H1 (cell line): ENCODE data around the gene PBX2. TPM values are rescaled to one million over a fixed set of nuclear protein-coding genes. Genes with fewer than 3 reads are reported as not detected.
A peak's percentile ranks its signal among the peaks of the same experiment; 100 is the strongest.

Experiments
- CTCF ChIA-PET: fragments of 300-600 bp; sonication (Branson Sonifier 250); formaldehyde crosslinking; loops from one replicate; lab custom pipeline; 2021; ENCODE audit not compliant: partially characterized antibody; lab: Charles Lee
- POLR2A ChIA-PET: fragments of 300-600 bp; sonication (Branson Sonifier 250); formaldehyde crosslinking; loops from one replicate; lab custom pipeline; 2021; ENCODE audit warnings: inconsistent platforms; ENCODE audit not compliant: partially characterized antibody; lab: Charles Lee
- DNase-seq, 2 experiments: peaks; one replicate each; pipeline versions ENCODE4 v3.0.0 to v3.0.0-alpha.2; 2010 to 2022; ENCODE audit warnings: low spot score in 2 of 2, low read depth in 1 of 2, mixed read lengths in 1 of 2
- FAIRE-seq: peaks from 2 replicates; lab custom pipeline; 2011; peaks lifted over from hg19 to GRCh38; lab: Jason Lieb, UNC
- H2AFZ ChIP-seq: 2 replicates; pipeline ENCODE4 v1.8.1; 2012; ENCODE audit warnings: low read length, inconsistent platforms
- H2AK5ac ChIP-seq: 2 replicates; pipeline ENCODE4 v1.6.1; 2013; ENCODE audit warnings: low read depth, low read length
- H2BK120ac ChIP-seq: replicated peaks from 2 replicates; pipeline ENCODE3; 2013; ENCODE audit warnings: low read depth, low read length, inconsistent platforms
- H2BK12ac ChIP-seq: 2 replicates; pipeline ENCODE4 v1.6.1; 2013; ENCODE audit warnings: low read depth, low read length
- H2BK15ac ChIP-seq: 2 replicates; pipeline ENCODE4 v1.6.1; 2013; ENCODE audit warnings: low read length
- H2BK20ac ChIP-seq: 2 replicates; pipeline ENCODE4 v1.6.1; 2013; ENCODE audit warnings: low read length
- H2BK5ac ChIP-seq: 2 replicates; pipeline ENCODE4 v1.6.1; 2013; ENCODE audit warnings: low read depth, low read length
- H3K14ac ChIP-seq: 2 replicates; pipeline ENCODE4 v1.6.1; 2013; ENCODE audit warnings: inconsistent platforms; ENCODE audit not compliant: insufficient read length
- H3K18ac ChIP-seq: 2 replicates; pipeline ENCODE4 v1.6.1; 2013; ENCODE audit warnings: low read length; ENCODE audit errors: extremely low read depth
- H3K23ac ChIP-seq: 2 replicates; pipeline ENCODE4 v1.6.1; 2013; ENCODE audit warnings: inconsistent platforms; ENCODE audit not compliant: insufficient read length
- H3K23me2 ChIP-seq: 2 replicates; pipeline ENCODE4 v1.6.1; 2013; ENCODE audit warnings: low read depth, low read length
- H3K27ac ChIP-seq: 2 replicates; pipeline ENCODE4 v1.6.1; 2011; ENCODE audit warnings: low read depth, low read length, inconsistent platforms
- H3K27me3 ChIP-seq, 4 experiments: replicated peaks in 1 of 4; 1 replicate in 1 of 4; 2 replicates in 3 of 4; pipeline versions ENCODE4 v1.6.1 to v1.8.1; 2011 to 2013; ENCODE audit warnings: low read length in 3 of 4, mild to moderate bottlenecking in 3 of 4, inconsistent platforms in 2 of 4, mixed read lengths in 2 of 4, moderate library complexity in 1 of 4; ENCODE audit not compliant: control insufficient read depth in 3 of 4, insufficient read depth in 3 of 4; ENCODE audit errors: extremely low read depth in 1 of 4
- H3K36me3 ChIP-seq, 4 experiments: 2 replicates each; pipeline versions ENCODE4 v1.6.1 to v1.8.1; 2011 to 2013; ENCODE audit warnings: mild to moderate bottlenecking in 4 of 4, low read length in 3 of 4, moderate library complexity in 2 of 4, control low read depth in 1 of 4, inconsistent platforms in 1 of 4; ENCODE audit not compliant: insufficient read depth in 4 of 4, control insufficient read depth in 2 of 4
- H3K4ac ChIP-seq: replicated peaks from 2 replicates; pipeline ENCODE3; 2013; ENCODE audit warnings: low read length, low read depth, mixed read lengths, inconsistent platforms; ENCODE audit not compliant: insufficient read length
- H3K4me1 ChIP-seq, 4 experiments: replicated peaks in 1 of 4; 1 replicate in 1 of 4; 2 replicates in 3 of 4; pipeline versions ENCODE4 v1.6.1 to v1.8.1; 2011 to 2013; ENCODE audit warnings: low read length in 3 of 4, inconsistent platforms in 2 of 4, mixed read lengths in 1 of 4; ENCODE audit not compliant: insufficient read depth in 4 of 4, control insufficient read depth in 3 of 4
- H3K4me2 ChIP-seq, 2 experiments: 2 replicates each; pipeline versions ENCODE4 v1.6.1 to v1.8.1; 2011 to 2013; ENCODE audit warnings: low read depth in 2 of 2, low read length in 2 of 2, control low read depth in 1 of 2, inconsistent platforms in 1 of 2, mild to moderate bottlenecking in 1 of 2; ENCODE audit not compliant: insufficient read depth in 1 of 2
- H3K4me3 ChIP-seq, 4 experiments: fragments of 200-600, 300-600 bp in 1 of 4; sonication (generic), shearing (Covaris generic), sonication (Bioruptor Twin) in 1 of 4; 2 replicates each; pipeline versions ENCODE4 v1.5.1 to v1.8.1; 2011 to 2016; ENCODE audit warnings: low read length in 4 of 4, low read depth in 3 of 4, control low read depth in 2 of 4, inconsistent platforms in 2 of 4, mild to moderate bottlenecking in 2 of 4, mixed read lengths in 1 of 4, moderate library complexity in 1 of 4; ENCODE audit not compliant: insufficient read depth in 2 of 4; ENCODE audit errors: extremely low read depth in 1 of 4
- H3K56ac ChIP-seq: replicated peaks from 2 replicates; pipeline ENCODE3; 2013; ENCODE audit warnings: low read depth, mild to moderate bottlenecking, mixed read lengths, low read length, inconsistent platforms; ENCODE audit not compliant: insufficient read length
- H3K79me1 ChIP-seq: 2 replicates; pipeline ENCODE4 v1.6.1; 2013; ENCODE audit warnings: low read depth, low read length, control low read depth
- H3K79me2 ChIP-seq, 2 experiments: 2 replicates each; pipeline versions ENCODE4 v1.6.1 to v1.8.1; 2012 to 2013; ENCODE audit warnings: low read length in 2 of 2, mild to moderate bottlenecking in 2 of 2, inconsistent platforms in 1 of 2; ENCODE audit not compliant: insufficient read depth in 2 of 2, control insufficient read depth in 1 of 2
- H3K9ac ChIP-seq, 4 experiments: replicated peaks in 1 of 4; 1 replicate in 1 of 4; 2 replicates in 3 of 4; pipeline versions ENCODE4 v1.6.1 to v1.8.1; 2011 to 2013; ENCODE audit warnings: low read depth in 3 of 4, low read length in 3 of 4, control low read depth in 2 of 4, mild to moderate bottlenecking in 2 of 4, moderate library complexity in 2 of 4, inconsistent platforms in 1 of 4; ENCODE audit errors: extremely low read depth in 1 of 4
- H3K9me3 ChIP-seq, 2 experiments: 2 replicates each; pipeline versions ENCODE4 v1.6.1 to v1.8.1; 2012 to 2013; ENCODE audit warnings: mild to moderate bottlenecking in 2 of 2, moderate library complexity in 2 of 2, control low read depth in 1 of 2, inconsistent platforms in 1 of 2, low read depth in 1 of 2, low read length in 1 of 2, mixed read lengths in 1 of 2; ENCODE audit not compliant: insufficient read depth in 2 of 2
- H4K20me1 ChIP-seq, 2 experiments: replicated peaks in 1 of 2; 2 replicates each; pipeline versions ENCODE3 to v1.8.1; 2011 to 2013; ENCODE audit warnings: inconsistent platforms in 2 of 2, low read length in 2 of 2, mild to moderate bottlenecking in 1 of 2; ENCODE audit not compliant: insufficient read depth in 2 of 2, control insufficient read depth in 1 of 2
- H4K5ac ChIP-seq: 2 replicates; pipeline ENCODE4 v1.6.1; 2013; ENCODE audit warnings: low read length, low read depth, mixed read lengths, inconsistent platforms; ENCODE audit not compliant: insufficient read length
- H4K8ac ChIP-seq: 2 replicates; pipeline ENCODE4 v1.8.0; 2013; ENCODE audit warnings: mild to moderate bottlenecking, moderate library complexity, low read length, inconsistent platforms; ENCODE audit not compliant: insufficient read depth; ENCODE audit errors: extremely low read depth
- H4K91ac ChIP-seq: replicated peaks from 2 replicates; pipeline ENCODE3; 2013; ENCODE audit warnings: low read length, mixed read lengths, inconsistent platforms; ENCODE audit not compliant: insufficient read length
- CHD2 ChIP-seq: IDR thresholded peaks from 2 replicates; pipeline ENCODE4 v1.6.1; 2012; ENCODE audit warnings: low read length, improper control_type of control experiment
- EGR1 ChIP-seq: IDR thresholded peaks from 2 replicates; pipeline ENCODE4 v1.6.1; 2011; ENCODE audit warnings: low read depth, low read length, borderline replicate concordance
- JUN ChIP-seq: IDR thresholded peaks from 2 replicates; pipeline ENCODE4 v1.6.1; 2011; ENCODE audit warnings: low read depth, mild to moderate bottlenecking, improper control_type of control experiment, low read length
- SIN3A ChIP-seq, 2 experiments: IDR thresholded peaks in 1 of 2; conservative IDR thresholded peaks in 1 of 2; 2 replicates each; pipeline ENCODE4 v1.6.1; 2011 to 2012; ENCODE audit warnings: low read length in 2 of 2, improper control_type of control experiment in 1 of 2, low read depth in 1 of 2, mild to moderate bottlenecking in 1 of 2
- SP1 ChIP-seq: IDR thresholded peaks from 2 replicates; pipeline ENCODE4 v1.6.1; 2011; ENCODE audit warnings: low read depth, low read length
- SP2 ChIP-seq: IDR thresholded peaks from 2 replicates; pipeline ENCODE4 v1.6.1; 2012; ENCODE audit warnings: mild to moderate bottlenecking, low read length, inconsistent platforms
- YY1 ChIP-seq: IDR thresholded peaks from 2 replicates; pipeline ENCODE4 v1.6.1; 2011; ENCODE audit warnings: low read depth, mild to moderate bottlenecking, low read length
- WGBS, 2 experiments: shearing (Covaris generic) in 1 of 2; methylation state at CpG; one replicate each; pipeline versions ENCODE4 v1.1.6 to v1.1.7; 2013 to 2015; ENCODE audit warnings: low lambda C conversion rate in 2 of 2, mixed read lengths in 2 of 2, inconsistent platforms in 1 of 2, low coverage in 1 of 2, missing lambda C conversion rate in 1 of 2; ENCODE audit not compliant: insufficient replicate concordance in 2 of 2, insufficient coverage in 1 of 2, insufficient read length in 1 of 2; ENCODE audit errors: extremely low coverage in 1 of 2, missing lambda C conversion rate in 1 of 2; 5-methylcytosine and 5-hydroxymethylcytosine counted together
- long read RNA-seq, 2 experiments: library from RNA in 1 of 2; library from capped mRNA in 1 of 2; stranded (forward); transcript quantifications; one replicate each; pipeline ENCODE4 v2.0.0, GENCODE V29; 2021; ENCODE audit warnings: inconsistent platforms in 1 of 2
- polyA minus RNA-seq, 3 experiments: library from RNA; depleted of rRNA, polyadenylated mRNA; stranded (reverse); fragments of >200 nt; gene quantifications; 1 replicate in 2 of 3; 2 replicates in 1 of 3; pipeline ENCODE4 v1.2.3, GENCODE V29; 2011
- polyA plus RNA-seq, 7 experiments: library from polyadenylated mRNA; depleted of rRNA in 3 of 7; stranded (reverse) in 5 of 7; unstranded in 2 of 7; fragments of >200 nt in 5 of 7; fragments of 200-250 nt in 2 of 7; gene quantifications; 1 replicate in 5 of 7; 2 replicates in 1 of 7; 4 replicates in 1 of 7; pipeline versions ENCODE4 v1.2.1 to v1.2.3, GENCODE V29; 2011 to 2013; ENCODE audit warnings: missing spikeins in 2 of 7, mixed read lengths in 2 of 7
- total RNA-seq: library from RNA; stranded (reverse); fragmentation: NEBNext Ultra II Directional; extraction: Animal tissue kit (Norgen Biotek cat#: 25700); gene quantifications from 2 replicates; pipeline ENCODE4 v1.2.1, GENCODE V29; 2021

The PBX2 gene
- 130 and 133 TPM in 2 replicates for total RNA-seq
- polyA plus RNA-seq (2011; rRNA removed) = 102 and 109 TPM in 2 replicates
- 124 TPM for polyA plus RNA-seq (2011; cell fraction: cytosol; rRNA removed)
- 287 TPM for polyA plus RNA-seq (2011; cell fraction: nucleus; rRNA removed)
- 114 to 152 TPM (median 137 TPM) in 4 replicates for polyA plus RNA-seq (2012, experiment 1 of 2)
- polyA plus RNA-seq (2012, experiment 2 of 2) = 73.3 TPM
- polyA plus RNA-seq (2013, experiment 1 of 2) = 77.2 TPM
- 72.5 TPM for polyA plus RNA-seq (2013, experiment 2 of 2)
- 105 and 121 TPM in 2 replicates for polyA minus RNA-seq (2011; rRNA and poly(A)+ RNA removed)
- polyA minus RNA-seq (2011; cell fraction: cytosol; rRNA and poly(A)+ RNA removed) = 63.4 TPM
- polyA minus RNA-seq (2011; cell fraction: nucleus; rRNA and poly(A)+ RNA removed) = 68.9 TPM
- long read RNA-seq, experiment 1, transcript PBX2-201 (9 exons, 3,205 nt) = major isoform, 15 of 41 reads
- long read RNA-seq, experiment 1, partial matches to known transcripts = 22 of 41 reads
- long read RNA-seq, experiment 1, other reads (novel, unspliced or antisense) = 2 of 41 reads
- long read RNA-seq, experiment 2, partial matches to known transcripts = 0 of 2 reads
- long read RNA-seq, experiment 2, other reads (novel, unspliced or antisense) = 2 of 2 reads

GRCh38 chr6:32190054-32190851 lies at the start of gene PBX2:
TSS of gene PBX2 (minus strand) at chr6:32190202. CDS start at chr6:32189915, 287 bp downstream.
- TF ChIP-seq SP1 (peak; percentile 93), SP2 (no peak), EGR1 (peak; percentile 63; the same call in 1 of the 2 replicates), SIN3A (conservative IDR thresholded peaks at IDR 0.05 in 1 of 2, IDR thresholded peaks at IDR 0.05 in 1 of 2; ENCODE audit: low read depth in 1 of 2, low read length in 2 of 2) (peak in 1 of 2 experiments; percentile 84; a peak in 2 of 4 replicates), JUN (no peak), YY1 (no peak), CHD2 (peak; percentile 37; the same call in 1 of the 2 replicates)
- Histone ChIP-seq H2BK120ac (peak within 1 kb of the TSS; percentile 50), H3K4ac (peak within 1 kb of the TSS; percentile 80), H3K4me3 (peak within 1 kb of the TSS; percentile 30 to 87 (median 64)), H2AK5ac (peak within 1 kb of the TSS; percentile 17; the same call in 1 of the 2 replicates), H3K56ac (no peak within 1 kb of the TSS), H2BK15ac (peak within 1 kb of the TSS; percentile 67; the same call in 1 of the 2 replicates), H2BK5ac (peak within 1 kb of the TSS; percentile 55; the same call in 1 of the 2 replicates), H4K5ac (peak within 1 kb of the TSS; percentile 0), H3K4me1 (peaks cover 8 to 36% (median 18%) of the 10 kb centered on the region in 4 experiments), H4K8ac (no peak within 1 kb of the TSS; the same call in 1 of the 2 replicates), H3K27me3 (no peaks in the 10 kb centered on the region), H3K9me3 (no peaks in the 10 kb centered on the region), H4K20me1 (peaks cover 0 to 3% of the 10 kb centered on the region in 2 experiments), H4K91ac (peak within 1 kb of the TSS; percentile 20), H3K79me1 (peaks cover 2% of the 10 kb centered on the region; the same call in 1 of the 2 replicates), H3K18ac (peak within 1 kb of the TSS; percentile 75), H2BK12ac (peak within 1 kb of the TSS; percentile 92; the same call in 1 of the 2 replicates), H3K9ac (peak within 1 kb of the TSS; percentile 38 to 80 (median 60); a peak in 6 of 7 replicates), H3K23me2 (peaks cover 8% of the 10 kb centered on the region), H3K23ac (no peak within 1 kb of the TSS), H3K27ac (peak within 1 kb of the TSS; percentile 76), H3K14ac (no peak within 1 kb of the TSS), H3K79me2 (peaks cover 0 to 13% of the 10 kb centered on the region in 2 experiments; a peak in 2 of 4 replicates), H3K36me3 (peaks cover 2 to 18% (median 14%) of the 10 kb centered on the region in 4 experiments; a peak in 7 of 8 replicates), H2AFZ (no peak within 1 kb of the TSS), H3K4me2 (peak within 1 kb of the TSS; percentile 81 to 90), H2BK20ac (0 out of 2 replicates have a peak within 1 kb of the TSS, but pooled peaks have one; percentile 48)
- DNase-seq (peak; percentile 65 to 70), FAIRE-seq (no peak)
- CTCF ChIA-PET = interaction anchor here (1.1 to 2.5 kb wide), 6 partner anchors 8 to 72 kb away, joined by 3 to 12 read pairs (median 6); partner anchors contain the start of gene RNF5
- 7% methylated on average over 11 of the region's 23 CpGs; no CpG with 5 or more reads in 1 of the 2 experiments for WGBS, 2 experiments
- POLR2A ChIA-PET = interaction anchor here (0.6 to 13.3 kb wide), 10 partner anchors 11 to 90 kb away, joined by 3 to 194 read pairs (median 4); partner anchors contain the start of genes AGPAT1, PRRT1 and RNF5
